Neural cell (in vitro differentiated cells): Measurements from ENCODE around the gene SLC13A1. TPM values are rescaled to one million over a fixed set of nuclear protein-coding genes. Genes with fewer than 3 reads are reported as not detected.

Source experiments
- H2AFZ ChIP-seq: fragments of 200-600, 300-800 bp; sonication (generic), shearing (Covaris generic); 2 replicates; pipeline ENCODE4 v1.6.0; 2014; ENCODE audit warnings: low read depth, mild to moderate bottlenecking, antibody characterized with exemption, low read length, moderate library complexity
- H3F3A ChIP-seq: fragments of 200-600 bp; shearing (Covaris generic); 2 replicates; pipeline ENCODE4 v1.6.1; 2016; ENCODE audit warnings: mild to moderate bottlenecking, moderate library complexity, mixed read lengths, antibody characterized with exemption, low read length; ENCODE audit not compliant: insufficient read depth, poor library complexity, severe bottlenecking
- H3K27ac ChIP-seq: fragments of 200-600, 300-800 bp; sonication (generic), shearing (Covaris generic); 2 replicates; pipeline ENCODE4 v1.5.1; 2014; ENCODE audit warnings: mild to moderate bottlenecking, low read length, moderate library complexity
- H3K27me3 ChIP-seq: fragments of 300-800, 200-600 bp; sonication (generic), shearing (Covaris generic); 2 replicates; pipeline ENCODE4 v1.6.0; 2014; ENCODE audit warnings: mild to moderate bottlenecking, low read depth, low read length, moderate library complexity; ENCODE audit not compliant: insufficient read depth
- H3K36me3 ChIP-seq: fragments of 300-800, 200-600 bp; sonication (generic), shearing (Covaris generic); 2 replicates; pipeline ENCODE4 v1.5.1; 2014; ENCODE audit warnings: mild to moderate bottlenecking, antibody characterized with exemption, low read length, moderate library complexity; ENCODE audit not compliant: insufficient read depth
- H3K4me2 ChIP-seq: fragments of 300-800, 200-600 bp; sonication (generic), shearing (Covaris generic); 2 replicates; pipeline ENCODE4 v1.6.0; 2014; ENCODE audit warnings: mild to moderate bottlenecking, low read length
- H3K4me3 ChIP-seq: fragments of 300-800, 200-600 bp; sonication (generic), shearing (Covaris generic); 2 replicates; pipeline ENCODE4 v1.5.1; 2014; ENCODE audit warnings: mild to moderate bottlenecking, low read length, moderate library complexity
- H3K79me2 ChIP-seq: fragments of 200-600 bp; shearing (Covaris generic); replicated peaks from 2 replicates; pipeline ENCODE4 v1.6.0; 2014; ENCODE audit warnings: mild to moderate bottlenecking, low read length, moderate library complexity; ENCODE audit not compliant: insufficient read depth
- H3K9ac ChIP-seq: fragments of 300-800, 200-600 bp; sonication (generic), shearing (Covaris generic); 2 replicates; pipeline ENCODE4 v1.6.1; 2016; ENCODE audit warnings: mild to moderate bottlenecking, low read length, mixed read lengths
- H3K9me2 ChIP-seq: fragments of 200-600 bp; shearing (Covaris generic); 2 replicates; pipeline ENCODE4 v1.6.1; 2016; ENCODE audit warnings: mild to moderate bottlenecking, low read length, mixed read lengths; ENCODE audit not compliant: insufficient read depth
- H3K9me3 ChIP-seq: fragments of 200-600, 300-800 bp; sonication (generic), shearing (Covaris generic); 2 replicates; pipeline ENCODE4 v1.6.1; 2016; ENCODE audit warnings: mild to moderate bottlenecking, mixed run types, low read length, moderate library complexity, mixed read lengths
- H4K20me1 ChIP-seq: fragments of 200-600 bp; shearing (Covaris generic); 2 replicates; pipeline ENCODE4 v1.6.1; 2016; ENCODE audit warnings: mild to moderate bottlenecking, mixed run types; ENCODE audit not compliant: insufficient read depth
- CTCF ChIP-seq: fragments of 450-650 bp; IDR thresholded peaks from 2 replicates; pipeline ENCODE4 v1.5.1; 2014; ENCODE audit warnings: antibody characterized with exemption, mild to moderate bottlenecking, moderate library complexity; ENCODE audit not compliant: poor library complexity, severe bottlenecking
- EP300 ChIP-seq: fragments of 450-650 bp; conservative IDR thresholded peaks from 2 replicates; pipeline ENCODE4 v1.6.1; 2014; ENCODE audit warnings: antibody characterized with exemption, mild to moderate bottlenecking, moderate library complexity; ENCODE audit not compliant: poor library complexity, severe bottlenecking
- EZH2 ChIP-seq: fragments of 200-600, 300-800 bp; shearing (Covaris generic), sonication (generic); IDR thresholded peaks from 2 replicates; pipeline ENCODE4 v1.6.1; 2014; ENCODE audit warnings: antibody characterized with exemption, low read length, borderline replicate concordance, mild to moderate bottlenecking; ENCODE audit not compliant: insufficient read depth, poor library complexity, severe bottlenecking
- MXI1 ChIP-seq: fragments of 450-650 bp; conservative IDR thresholded peaks from 2 replicates; pipeline ENCODE4 v1.6.1; 2014; ENCODE audit warnings: antibody characterized with exemption, mild to moderate bottlenecking; ENCODE audit not compliant: poor library complexity, severe bottlenecking
- POLR2AphosphoS5 ChIP-seq: IDR thresholded peaks from 2 replicates; pipeline ENCODE4 v1.6.1; 2012
- RAD21 ChIP-seq: fragments of 450-650 bp; conservative IDR thresholded peaks from 2 replicates; pipeline ENCODE4 v1.6.1; 2014; ENCODE audit warnings: antibody characterized with exemption, mild to moderate bottlenecking, moderate library complexity
- REST ChIP-seq: IDR thresholded peaks from 2 replicates; pipeline ENCODE4 v1.6.1; 2012; ENCODE audit warnings: borderline replicate concordance
- SMC3 ChIP-seq: fragments of 450-650 bp; conservative IDR thresholded peaks from 2 replicates; pipeline ENCODE4 v1.6.1; 2014; ENCODE audit warnings: antibody characterized with exemption, mild to moderate bottlenecking, moderate library complexity; ENCODE audit not compliant: poor library complexity
- TAF1 ChIP-seq: IDR thresholded peaks from 2 replicates; pipeline ENCODE4 v1.6.1; 2012; ENCODE audit warnings: low read depth
- polyA plus RNA-seq: library from polyadenylated mRNA; depleted of rRNA; stranded (reverse); fragments of >200 nt; gene quantifications from 2 replicates; pipeline ENCODE4 v1.2.3, GENCODE V29; 2014

Gene SLC13A1
- polyA plus RNA-seq, 1 donor from 2014 or later = not detected

- H2AFZ ChIP-seq = no peak overlapping the region
- no peaks in the 10 kb centered on the region for H3K79me2 ChIP-seq
- H3F3A ChIP-seq = no peaks in the 10 kb centered on the region
These were observed 11.8 kb upstream of the SLC13A1 start for GRCh38 chr7:123211545-123211944.

GRCh38 chr7:123210986-123211385 lies 11.2 kb upstream of the SLC13A1 start:
- Histone ChIP-seq H3K9ac (no peak overlapping the region), H3F3A (no peaks in the 10 kb centered on the region), H3K4me3 (no peak overlapping the region), H3K4me2 (no peak overlapping the region), H3K27me3 (no peaks in the 10 kb centered on the region), H2AFZ (no peak overlapping the region), H4K20me1 (no peaks in the 10 kb centered on the region), H3K9me2 (no peaks in the 10 kb centered on the region), H3K9me3 (no peaks in the 10 kb centered on the region), H3K36me3 (no peaks in the 10 kb centered on the region), H3K79me2 (no peaks in the 10 kb centered on the region), H3K27ac (no peak overlapping the region)
- no peak for TF ChIP-seq EZH2
- TF ChIP-seq REST = no peak
- TF ChIP-seq MXI1 = no peak
- no peak for TF ChIP-seq EP300
- TF ChIP-seq CTCF = no peak
- no peak for TF ChIP-seq SMC3
- no peak for TF ChIP-seq RAD21
- no peak for TF ChIP-seq TAF1

More at GRCh38 chr7:123211545-123211944, 11.8 kb upstream of the SLC13A1 start:
- Histone ChIP-seq H3K27ac (no peak overlapping the region), H3K4me3 (no peak overlapping the region), H4K20me1 (no peaks in the 10 kb centered on the region), H3K9me3 (no peaks in the 10 kb centered on the region), H3K27me3 (no peaks in the 10 kb centered on the region), H3K4me2 (no peak overlapping the region), H3K9ac (no peak overlapping the region), H3K36me3 (no peaks in the 10 kb centered on the region), H3K9me2 (no peaks in the 10 kb centered on the region)
- TF ChIP-seq SMC3 (no peak), MXI1 (no peak), EZH2 (no peak), POLR2AphosphoS5 (no peak), TAF1 (no peak)

- Histone ChIP-seq H3K27ac (no peak overlapping the region), H3K9ac (no peak overlapping the region), H3K36me3 (no peaks in the 10 kb centered on the region), H3K4me2 (no peak overlapping the region), H3F3A (no peaks in the 10 kb centered on the region), H3K9me2 (no peaks in the 10 kb centered on the region), H3K9me3 (no peaks in the 10 kb centered on the region), H3K79me2 (no peaks in the 10 kb centered on the region), H2AFZ (no peak overlapping the region), H3K4me3 (no peak overlapping the region), H4K20me1 (no peaks in the 10 kb centered on the region), H3K27me3 (no peaks in the 10 kb centered on the region)
- TF ChIP-seq POLR2AphosphoS5 (no peak), REST (no peak), EZH2 (no peak), RAD21 (no peak), EP300 (no peak), SMC3 (no peak), CTCF (no peak), TAF1 (no peak), MXI1 (no peak)
These were observed 10.0 kb upstream of the SLC13A1 start for GRCh38 chr7:123209786-123210185.
